ENCODE measurements around the gene OAS3.

DNA sequence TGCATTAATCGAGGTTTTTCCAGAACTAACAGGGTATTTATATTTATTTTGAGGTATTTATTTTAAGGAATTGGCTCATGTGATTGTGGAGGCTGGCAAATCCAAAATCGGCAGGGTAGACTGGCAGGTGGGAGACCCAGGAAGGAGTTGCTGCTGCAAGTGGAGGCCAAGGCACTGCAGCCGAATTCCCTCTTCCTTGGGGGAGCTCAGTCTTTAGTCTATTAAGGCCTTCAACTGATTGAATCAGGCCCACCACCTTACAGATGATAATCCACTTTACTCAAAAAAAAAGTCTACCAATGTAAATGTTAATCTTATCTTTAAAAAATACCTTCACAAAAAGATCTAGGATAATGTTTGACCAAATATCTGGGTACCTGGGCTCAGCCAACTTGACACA, 38.9 kb downstream of the OAS3 start:
- TF ChIP-seq SIN3A (IDR thresholded peaks at IDR 0.05; ENCODE audit: low read depth) (no peak), POLR2A (IDR thresholded peaks at IDR 0.05; ENCODE audit: borderline replicate concordance, extremely low read depth, insufficient read depth, insufficient read length) (no peak), RAD21 (IDR thresholded peaks at IDR 0.05; ENCODE audit: low read depth) (no peak)
- TF ChIP-seq, protein P1, sequence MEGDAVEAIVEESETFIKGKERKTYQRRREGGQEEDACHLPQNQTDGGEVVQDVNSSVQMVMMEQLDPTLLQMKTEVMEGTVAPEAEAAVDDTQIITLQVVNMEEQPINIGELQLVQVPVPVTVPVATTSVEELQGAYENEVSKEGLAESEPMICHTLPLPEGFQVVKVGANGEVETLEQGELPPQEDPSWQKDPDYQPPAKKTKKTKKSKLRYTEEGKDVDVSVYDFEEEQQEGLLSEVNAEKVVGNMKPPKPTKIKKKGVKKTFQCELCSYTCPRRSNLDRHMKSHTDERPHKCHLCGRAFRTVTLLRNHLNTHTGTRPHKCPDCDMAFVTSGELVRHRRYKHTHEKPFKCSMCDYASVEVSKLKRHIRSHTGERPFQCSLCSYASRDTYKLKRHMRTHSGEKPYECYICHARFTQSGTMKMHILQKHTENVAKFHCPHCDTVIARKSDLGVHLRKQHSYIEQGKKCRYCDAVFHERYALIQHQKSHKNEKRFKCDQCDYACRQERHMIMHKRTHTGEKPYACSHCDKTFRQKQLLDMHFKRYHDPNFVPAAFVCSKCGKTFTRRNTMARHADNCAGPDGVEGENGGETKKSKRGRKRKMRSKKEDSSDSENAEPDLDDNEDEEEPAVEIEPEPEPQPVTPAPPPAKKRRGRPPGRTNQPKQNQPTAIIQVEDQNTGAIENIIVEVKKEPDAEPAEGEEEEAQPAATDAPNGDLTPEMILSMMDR (IDR thresholded peaks at IDR 0.05 in 2 of 3, conservative IDR thresholded peaks at IDR 0.05 in 1 of 3; ENCODE audit: borderline replicate concordance in 1 of 3, insufficient read depth in 1 of 3, low read depth in 2 of 3, low read length in 2 of 3) = no peak
